ENCODE data around the gene TEX54. TPM values are rescaled to one million over a fixed set of nuclear protein-coding genes. Genes with fewer than 3 reads are reported as not detected.
"Not testable (repeated sequence)": the region's sequence is repeated elsewhere in the genome, so short reads cannot be mapped to it uniquely, and the experiment has no call there.

Gene TEX54
- total RNA-seq, 4 donors from 2014 or later, result not detected

DNA sequence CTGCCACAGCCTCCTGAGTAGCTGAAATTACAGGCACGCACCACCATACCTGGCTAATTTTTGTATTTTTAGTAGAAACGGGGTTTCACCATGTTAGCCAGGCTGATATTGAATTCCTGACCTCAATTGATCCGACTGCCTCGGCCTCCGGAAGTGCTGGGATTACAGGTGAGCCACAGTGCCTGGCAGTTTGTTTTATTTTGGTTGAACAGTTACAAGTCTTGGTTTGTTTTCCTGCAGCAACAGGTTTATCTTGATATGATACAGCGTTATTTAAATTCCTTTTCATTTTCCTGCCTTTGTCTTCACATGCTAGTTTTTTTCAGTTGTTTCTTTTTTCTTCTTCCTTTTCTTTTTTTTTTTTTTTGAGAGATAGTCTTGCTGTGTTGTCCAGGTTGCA, 44.1 kb upstream of the TEX54 start:
- TF ChIP-seq CTCF (IDR thresholded peaks at IDR 0.05), result no peak
- no peak for DNase-seq (ENCODE audit: low spot score)
- no peak for ATAC-seq (ENCODE audit: low FRiP score)

DNA sequence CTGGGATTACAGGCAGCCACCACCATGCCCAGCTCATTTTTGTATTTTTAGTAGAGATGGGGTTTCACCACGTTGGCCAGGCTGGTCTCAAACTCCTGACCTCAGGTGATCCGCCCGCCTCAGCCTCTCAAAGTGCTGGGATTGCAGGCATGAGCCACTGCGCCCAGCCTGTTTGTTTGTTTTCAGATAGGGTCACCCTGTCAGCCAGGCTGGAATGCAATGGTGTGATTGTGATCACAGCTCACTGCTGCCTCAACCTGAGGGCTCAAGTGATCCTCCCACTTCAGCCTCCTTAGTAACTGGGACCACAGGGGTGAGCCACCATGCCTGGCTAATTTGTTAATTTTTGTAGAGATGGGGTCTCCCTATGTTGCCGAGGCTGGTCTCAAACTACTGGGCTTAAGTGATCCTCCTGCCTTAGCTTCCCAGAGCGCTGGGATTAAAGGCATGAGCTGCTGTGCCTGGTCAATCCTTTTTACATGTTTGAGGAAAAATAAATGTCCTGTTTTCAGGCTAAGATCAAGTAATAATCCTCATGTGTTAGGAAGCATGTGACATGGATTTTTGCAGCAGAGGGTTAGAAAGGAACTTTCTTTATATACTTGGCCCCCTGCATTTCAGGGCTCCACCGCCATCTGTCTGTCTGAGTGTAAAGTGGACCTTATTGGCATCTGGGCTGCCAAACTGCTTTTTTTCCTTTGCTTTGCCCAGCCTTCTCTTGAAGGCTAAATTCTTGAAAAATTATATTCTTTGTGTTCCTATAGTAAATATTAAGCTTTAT, 43.2 kb upstream of the TEX54 start:
- DNase-seq (ENCODE audit: low spot score) (no peak), ATAC-seq (ENCODE audit: low FRiP score) (no peak)
- no peak for TF ChIP-seq CTCF (IDR thresholded peaks at IDR 0.05)

DNA sequence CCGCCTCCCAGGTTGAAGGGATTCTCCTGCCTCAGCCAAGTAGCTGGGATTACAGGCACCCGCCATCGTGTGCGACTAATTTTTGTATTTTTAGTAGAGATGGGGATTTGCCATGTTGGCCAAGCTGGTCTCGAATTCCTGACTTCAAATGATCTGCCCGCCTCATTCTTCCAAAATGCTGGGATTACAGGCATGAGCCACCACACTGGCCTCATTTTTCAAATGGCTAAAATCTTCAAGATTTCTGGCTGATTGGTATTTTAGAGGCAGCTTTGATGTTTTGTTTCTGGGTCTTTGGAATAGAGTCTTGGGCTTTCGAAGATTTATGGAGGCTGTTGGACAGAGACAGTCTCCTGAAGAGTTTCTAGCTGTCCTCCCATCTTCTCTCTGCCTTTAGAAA, 42.2 kb upstream of the TEX54 start:
- TF ChIP-seq CTCF (IDR thresholded peaks at IDR 0.05), result no peak
- no peak for DNase-seq (ENCODE audit: low spot score)
- ATAC-seq (ENCODE audit: low FRiP score), result no peak

DNA sequence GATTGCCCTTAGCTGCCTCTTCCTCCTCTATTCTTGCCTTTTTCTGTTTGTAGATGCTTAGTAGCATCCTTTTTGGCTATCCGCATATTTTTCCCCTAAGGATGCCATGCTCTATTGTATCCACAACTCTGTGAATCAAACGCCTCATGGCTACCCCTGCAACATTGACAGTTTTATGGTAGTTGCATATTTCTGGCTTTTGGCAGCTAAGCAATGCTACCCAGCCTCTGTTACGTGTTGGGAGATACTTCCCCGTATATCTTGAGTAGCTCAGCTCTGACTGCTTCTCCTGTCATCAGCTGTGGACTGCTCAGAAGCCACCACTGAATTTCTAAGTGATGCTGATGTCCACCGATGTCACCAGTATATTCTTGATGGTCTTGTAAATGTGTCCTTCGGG, 33.0 kb upstream of the TEX54 start:
- no peak for DNase-seq (ENCODE audit: low spot score)
- TF ChIP-seq CTCF (IDR thresholded peaks at IDR 0.05), result no peak
- no peak for ATAC-seq (ENCODE audit: low FRiP score)

DNA sequence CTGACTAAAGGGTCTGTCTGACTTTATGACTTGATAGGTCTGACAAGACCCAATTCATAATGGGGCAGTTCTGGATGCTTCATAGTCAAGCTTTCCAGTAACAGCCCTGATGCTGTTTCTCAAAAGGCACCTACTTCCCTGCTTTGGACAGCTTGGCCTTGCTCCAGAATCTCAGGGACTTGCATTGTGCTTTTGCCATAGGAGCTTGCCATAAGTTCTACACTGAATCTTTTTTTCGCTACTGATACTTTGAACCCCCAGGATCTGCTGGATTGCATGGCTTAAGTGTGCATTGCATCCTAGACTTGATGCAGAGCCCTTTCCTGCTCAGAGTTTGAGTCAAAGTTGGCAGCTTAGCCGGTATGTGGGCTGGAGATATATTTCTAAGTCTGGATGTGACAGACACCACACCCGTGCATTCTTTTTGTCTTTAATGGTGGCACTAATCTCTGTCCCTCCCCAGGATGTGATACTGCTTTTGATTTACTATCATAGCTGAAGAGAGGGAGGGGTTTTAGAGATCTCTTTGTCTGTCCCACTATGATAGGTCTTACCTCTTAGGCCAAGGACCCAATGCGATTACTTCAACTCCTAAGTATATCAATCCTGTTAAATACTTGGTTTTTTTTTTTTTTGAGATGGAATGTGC, 31.2 kb upstream of the TEX54 start:
- no peak for DNase-seq (ENCODE audit: low spot score)
- TF ChIP-seq CTCF (IDR thresholded peaks at IDR 0.05), result no peak
- peak; percentile 26 for ATAC-seq (ENCODE audit: low FRiP score)

DNA sequence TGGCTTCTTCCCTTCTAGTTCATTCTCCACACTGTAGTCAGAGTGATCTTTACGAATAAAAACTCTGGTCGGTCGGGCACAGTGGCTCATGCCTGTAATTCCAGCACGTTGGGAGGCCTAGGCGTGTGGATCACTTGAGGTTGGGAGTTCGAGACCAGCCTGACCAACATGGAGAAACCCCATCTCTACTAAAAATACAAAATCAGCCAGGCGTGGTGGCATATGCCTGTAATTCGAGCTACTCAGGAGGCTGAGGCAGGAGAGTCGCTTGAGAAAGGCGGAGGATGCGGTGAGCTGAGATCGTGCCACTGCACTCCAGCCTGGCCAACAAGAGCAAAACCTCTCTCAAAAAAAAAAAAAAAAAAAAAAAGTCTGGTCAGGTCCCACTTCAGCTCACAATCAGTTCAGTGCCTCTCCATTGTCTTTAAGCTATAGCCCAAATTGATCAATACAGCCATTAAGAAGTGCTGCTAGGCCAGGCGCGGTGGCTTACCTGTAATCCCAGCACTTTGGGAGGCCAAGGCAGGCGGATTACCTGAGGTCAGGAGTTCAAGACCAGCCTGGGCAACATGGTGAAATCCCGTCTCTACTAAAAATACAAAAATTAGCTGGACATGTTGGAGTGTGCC, 29.0 kb upstream of the TEX54 start:
- ATAC-seq (ENCODE audit: low FRiP score); DNase-seq (ENCODE audit: low spot score): not testable (repeated sequence)

DNA sequence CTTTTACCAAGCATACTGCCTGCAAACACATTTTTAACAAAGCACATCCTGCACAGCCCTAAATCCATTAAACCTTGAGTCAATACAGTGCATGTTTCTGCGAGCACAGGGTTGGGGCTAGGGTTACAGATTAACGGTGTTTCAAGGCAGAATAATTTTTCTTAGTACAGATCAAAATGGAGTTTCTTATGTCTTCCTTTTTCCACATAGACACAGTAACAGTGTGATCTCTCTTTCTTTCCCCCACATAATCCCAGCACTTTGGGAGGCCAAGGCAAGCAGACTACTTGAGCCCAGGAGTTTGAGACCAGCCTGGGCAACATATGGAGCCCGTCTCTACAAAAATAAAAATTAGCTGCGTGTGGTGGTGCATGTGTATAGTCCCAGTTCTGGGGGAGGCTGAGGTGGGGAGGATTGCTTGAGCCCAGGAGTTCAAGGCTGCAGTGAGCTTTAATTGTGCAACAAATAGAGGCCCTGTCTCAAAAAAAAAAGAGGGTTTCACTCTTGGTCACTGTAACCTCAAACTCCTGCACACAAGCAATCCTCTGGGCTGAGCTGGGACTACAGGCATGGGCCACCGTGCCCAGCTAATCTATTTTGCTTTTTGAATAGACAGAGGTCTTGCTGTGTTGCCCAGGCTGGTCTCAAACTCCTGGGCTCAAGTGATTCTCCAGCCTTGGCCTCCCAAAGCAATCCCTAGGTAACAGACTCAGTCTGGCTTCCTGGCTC, 28.4 kb upstream of the TEX54 start:
- no peak for ATAC-seq (ENCODE audit: low FRiP score)
- no peak for DNase-seq (ENCODE audit: low spot score)
- TF ChIP-seq CTCF (IDR thresholded peaks at IDR 0.05), result no peak

DNA sequence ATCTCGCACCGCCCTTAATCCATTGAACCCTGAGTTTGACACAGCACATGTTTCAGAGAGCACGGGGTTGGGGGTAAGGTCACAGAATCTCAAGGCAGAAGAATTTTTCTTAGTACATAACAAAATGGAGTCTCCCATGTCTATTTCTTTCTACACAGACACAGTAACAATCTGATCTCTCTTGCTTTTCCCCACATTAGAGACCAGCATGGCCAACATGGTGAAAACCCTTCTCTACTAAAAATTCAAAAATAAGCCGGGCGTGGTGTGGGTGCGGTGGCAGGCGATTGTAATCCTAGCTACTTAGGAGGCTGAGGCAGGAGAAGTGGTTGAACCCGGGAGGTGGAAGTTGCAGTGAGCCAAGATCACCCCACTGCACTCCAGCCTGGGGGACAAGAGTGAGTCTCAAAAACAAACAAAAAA, 26.7 kb upstream of the TEX54 start:
- not testable (repeated sequence) for DNase-seq (ENCODE audit: low spot score); ATAC-seq (ENCODE audit: low FRiP score)

All from omental fat pad (tissue), 4 donors.